Stimulated activated memory B cell treated with anti-CD40 and anti-IgM and Interleukin-4, amounts not matched to agents 10 μg/mL and 1 μg/mL and 100 μg/mL, for 72 hours (primary cell): ENCODE data around the gene CIB4.
"Not testable (repeated sequence)": the region's sequence is repeated elsewhere in the genome, so short reads cannot be mapped to it uniquely, and the experiment has no call there.

Source experiments
- ATAC-seq: fragments of 150-1000 bp; cut with Tn5 transposase; 2 replicates; pipeline ENCODE4 v1.10.0; 2021
- H3K27ac Mint-ChIP-seq: one replicate; pipeline ENCODE4 v1.8.0; 2022; ENCODE audit warnings: mild to moderate bottlenecking, mixed read lengths
- H3K27me3 Mint-ChIP-seq: one replicate; pipeline ENCODE4 v1.8.0; 2022; ENCODE audit warnings: mixed read lengths
- H3K36me3 Mint-ChIP-seq: one replicate; pipeline ENCODE4 v1.8.0; 2022; ENCODE audit warnings: mixed read lengths
- H3K4me1 Mint-ChIP-seq: one replicate; pipeline ENCODE4 v1.8.0; 2022; ENCODE audit warnings: mixed read lengths
- H3K4me3 Mint-ChIP-seq: one replicate; pipeline ENCODE4 v1.8.0; 2022; ENCODE audit warnings: mild to moderate bottlenecking, moderate library complexity, mixed read lengths
- H3K9me3 Mint-ChIP-seq: one replicate; pipeline ENCODE4 v1.8.0; 2022; ENCODE audit warnings: mixed read lengths

CIB4 gene

DNA sequence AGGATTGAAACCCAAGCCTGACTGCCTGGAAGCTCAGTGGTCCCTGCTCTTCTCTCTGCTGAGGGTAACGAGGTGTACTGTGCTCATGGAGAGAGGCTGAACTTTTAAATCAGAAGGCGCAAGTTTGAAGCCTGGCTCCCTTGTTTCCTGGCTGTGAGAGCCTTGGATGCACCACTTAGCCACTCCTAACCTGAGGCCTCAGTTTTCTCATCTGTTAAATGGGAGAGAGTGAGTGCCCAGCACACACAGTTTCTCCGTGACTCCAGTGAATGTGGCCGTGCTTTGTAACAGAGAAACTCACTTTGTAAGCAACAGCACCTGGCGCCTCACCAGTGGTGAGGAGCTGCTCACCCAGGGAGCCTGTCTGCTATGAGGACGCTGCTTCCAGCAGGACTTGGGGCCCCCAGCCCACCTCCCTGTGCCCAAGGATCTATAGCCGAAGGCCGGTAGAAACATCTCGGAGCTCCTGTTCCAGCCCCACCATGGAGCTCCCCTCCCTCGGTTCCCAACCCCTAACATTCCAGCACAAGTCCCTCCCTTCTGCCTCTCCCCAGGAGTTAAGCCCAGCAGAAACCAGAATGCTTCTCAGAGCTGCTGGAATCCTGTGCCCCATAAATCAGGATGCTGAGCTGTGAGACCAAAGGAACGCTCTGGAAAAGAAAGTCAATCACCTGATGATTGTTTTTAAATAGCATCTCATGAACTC is 31.1 kb upstream of the CIB4 start:
- Mint-ChIP-seq H3K4me1 (no peaks in the 10 kb centered on the region), H3K9me3 (no peaks in the 10 kb centered on the region), H3K36me3 (no peaks in the 10 kb centered on the region), H3K27ac (no peak overlapping the region), H3K27me3 (peaks cover 50% of the 10 kb centered on the region), H3K4me3 (no peak overlapping the region)
- ATAC-seq = no peak

DNA sequence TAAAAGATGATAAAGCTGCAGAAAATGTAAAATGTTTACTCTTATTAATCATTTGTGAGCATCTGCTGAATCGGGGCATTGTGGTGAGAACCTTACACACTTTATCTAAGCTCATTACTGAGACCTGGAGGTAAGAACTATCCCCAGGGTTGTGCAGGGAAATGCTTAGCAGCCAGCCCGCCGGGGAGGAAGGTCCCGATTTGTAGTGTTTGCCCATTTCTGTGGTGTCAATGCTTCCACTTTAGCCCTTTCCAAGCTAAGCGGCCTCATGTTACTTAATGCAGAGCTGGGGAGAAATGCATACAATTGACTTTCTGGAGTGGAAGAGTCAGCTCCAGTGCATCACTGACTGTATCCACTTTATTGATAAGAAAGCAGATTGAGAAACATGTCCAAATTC is 30.5 kb upstream of the CIB4 start:
- Mint-ChIP-seq H3K36me3 (no peaks in the 10 kb centered on the region), H3K4me1 (no peaks in the 10 kb centered on the region), H3K27ac (no peak overlapping the region), H3K4me3 (no peak overlapping the region), H3K27me3 (peaks cover 55% of the 10 kb centered on the region), H3K9me3 (peaks cover 3% of the 10 kb centered on the region)
- no peak for ATAC-seq

DNA sequence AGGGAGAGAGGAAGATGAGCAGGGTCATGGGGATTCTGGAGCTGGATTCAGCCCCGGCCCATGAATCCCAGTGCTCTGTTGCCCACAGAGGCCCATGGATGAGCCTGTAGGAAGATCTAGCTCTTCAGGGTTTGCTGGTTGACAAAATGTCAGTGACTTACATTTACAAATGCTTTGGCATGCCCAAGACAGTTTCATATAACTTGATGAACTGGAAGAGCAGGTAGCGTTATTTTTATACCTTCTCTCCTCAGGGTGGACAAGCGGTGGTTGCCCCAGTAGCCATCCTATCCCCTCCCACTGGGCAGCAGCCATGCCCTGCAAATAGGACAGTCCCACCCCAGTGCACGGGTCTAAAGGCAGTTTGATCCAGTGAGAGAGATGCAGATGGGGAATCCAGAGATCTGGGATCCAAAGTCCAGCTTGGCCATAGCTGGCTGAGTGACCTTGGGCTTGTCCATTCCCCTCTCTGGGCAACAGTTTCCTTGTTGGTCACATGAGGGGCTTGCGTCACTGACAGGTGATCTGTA is 29.8 kb upstream of the CIB4 start:
- Mint-ChIP-seq H3K27ac (no peak overlapping the region), H3K27me3 (peaks cover 51% of the 10 kb centered on the region), H3K9me3 (peaks cover 3% of the 10 kb centered on the region), H3K4me1 (no peaks in the 10 kb centered on the region), H3K36me3 (no peaks in the 10 kb centered on the region), H3K4me3 (no peak overlapping the region)
- ATAC-seq = no peak

DNA sequence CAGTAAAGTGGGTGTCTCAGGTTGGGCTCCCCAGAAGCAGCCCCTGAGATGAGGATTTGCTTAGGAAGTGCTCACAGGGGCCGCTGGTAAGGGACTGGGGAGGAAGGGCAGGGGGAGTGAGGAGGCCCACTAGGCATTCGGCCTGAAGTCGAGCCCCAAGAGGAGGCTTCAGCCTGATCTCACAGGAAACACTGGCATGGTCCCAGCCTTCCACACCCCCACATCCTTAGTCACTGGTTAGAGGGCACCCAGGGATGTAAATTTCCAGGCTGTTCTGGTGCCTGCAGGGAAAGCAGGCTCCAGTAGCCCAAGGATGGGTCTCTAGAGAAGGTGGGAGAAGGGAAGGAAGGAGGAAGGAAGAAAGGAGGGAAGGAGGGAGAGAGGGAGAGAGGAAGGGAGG is 29.0 kb upstream of the CIB4 start:
- peaks cover 7% of the 10 kb centered on the region for H3K9me3 Mint-ChIP-seq
- no peak overlapping the region for H3K27ac Mint-ChIP-seq
- H3K4me3 Mint-ChIP-seq = no peak overlapping the region
- peaks cover 59% of the 10 kb centered on the region for H3K27me3 Mint-ChIP-seq
- no peaks in the 10 kb centered on the region for H3K36me3 Mint-ChIP-seq
- no peak for ATAC-seq
- no peaks in the 10 kb centered on the region for H3K4me1 Mint-ChIP-seq

DNA sequence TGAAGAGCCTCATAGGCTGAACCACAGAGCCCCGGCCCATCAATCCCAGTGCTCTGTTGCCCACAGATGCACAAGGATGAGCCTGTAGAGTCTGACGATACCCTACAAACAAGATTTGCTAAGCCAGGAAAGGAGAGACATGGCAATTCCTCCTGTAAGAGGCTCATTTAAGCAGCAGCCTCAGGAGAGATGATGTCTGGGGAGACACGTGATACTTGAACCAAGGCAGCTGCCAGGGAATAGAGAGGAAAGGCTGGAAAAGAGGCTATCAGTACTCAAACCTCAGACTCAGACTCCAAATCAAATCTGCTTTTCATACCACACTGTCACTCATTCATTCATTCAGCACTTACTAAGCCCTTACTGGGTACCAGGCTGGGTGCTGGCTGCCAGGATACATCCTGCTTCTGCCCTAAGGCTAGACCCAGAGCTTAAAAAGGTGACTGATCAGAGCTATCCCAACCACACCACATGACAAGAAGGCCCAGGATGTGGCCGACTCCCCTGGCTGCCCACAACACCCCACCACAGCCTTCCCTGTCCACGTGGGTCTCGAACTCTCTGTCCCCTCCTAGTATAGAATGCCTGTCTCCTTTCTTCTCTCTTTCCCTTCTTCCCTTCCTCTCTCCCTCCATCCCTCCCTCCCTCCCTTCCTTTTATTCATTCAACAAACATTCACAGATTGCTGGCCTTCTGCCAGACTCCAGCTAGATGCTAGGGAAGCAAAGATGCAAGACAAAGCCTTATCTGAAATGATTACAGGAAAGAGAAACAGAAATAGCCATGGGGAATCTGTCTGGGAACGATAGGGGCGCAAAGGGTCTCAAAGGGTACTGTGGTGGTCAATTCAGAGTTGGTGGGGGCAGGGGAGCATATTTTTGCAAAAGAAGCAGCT is 27.9 kb upstream of the CIB4 start:
- peaks cover 59% of the 10 kb centered on the region for H3K27me3 Mint-ChIP-seq
- H3K4me1 Mint-ChIP-seq = no peaks in the 10 kb centered on the region
- H3K9me3 Mint-ChIP-seq = peaks cover 7% of the 10 kb centered on the region
- no peak overlapping the region for H3K4me3 Mint-ChIP-seq
- ATAC-seq = no peak
- H3K27ac Mint-ChIP-seq = no peak overlapping the region
- no peaks in the 10 kb centered on the region for H3K36me3 Mint-ChIP-seq

DNA sequence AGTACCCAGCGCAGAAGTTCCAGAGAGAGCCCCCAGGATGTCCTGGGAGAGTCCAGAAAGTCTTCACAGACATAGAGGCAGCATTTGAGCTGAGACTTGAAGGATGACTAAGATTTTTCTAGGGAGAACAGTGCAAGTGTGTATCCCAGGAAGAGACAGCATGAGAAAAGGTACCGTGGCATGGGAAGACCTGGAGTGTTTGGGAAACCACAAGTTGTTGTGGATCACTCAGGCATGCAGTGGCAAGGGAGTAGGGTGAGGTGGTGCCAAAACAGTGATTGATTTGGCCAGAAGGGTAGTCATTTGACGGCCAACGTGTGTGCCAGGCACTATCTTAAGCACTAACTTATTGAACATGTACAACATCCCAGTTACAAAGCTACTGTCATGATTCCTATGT is 26.9 kb upstream of the CIB4 start:
- no peaks in the 10 kb centered on the region for H3K36me3 Mint-ChIP-seq
- no peak for ATAC-seq
- H3K4me3 Mint-ChIP-seq = no peak overlapping the region
- H3K27me3 Mint-ChIP-seq = peaks cover 53% of the 10 kb centered on the region
- H3K4me1 Mint-ChIP-seq = no peaks in the 10 kb centered on the region
- H3K27ac Mint-ChIP-seq = no peak overlapping the region
- peaks cover 9% of the 10 kb centered on the region for H3K9me3 Mint-ChIP-seq

DNA sequence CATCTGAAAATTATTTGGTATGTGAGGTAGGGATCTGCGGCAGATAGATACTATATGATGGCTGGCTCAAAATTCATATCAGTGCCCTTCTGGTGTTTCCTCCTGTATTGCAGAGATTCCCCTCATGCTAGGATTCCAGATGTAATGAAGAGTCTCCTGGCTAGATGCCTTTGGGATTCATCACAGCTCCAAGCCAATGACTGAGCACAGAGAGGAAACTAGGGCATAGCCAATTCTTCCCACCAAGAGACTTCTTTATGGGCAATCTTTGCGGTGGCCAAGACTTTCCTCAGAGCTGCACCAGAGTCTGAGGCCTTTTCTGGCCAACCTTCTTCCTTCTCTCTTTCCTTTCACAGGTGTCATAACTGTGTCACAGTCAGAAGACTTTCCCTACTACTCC is 25.5 kb upstream of the CIB4 start:
- ATAC-seq = no peak
- Mint-ChIP-seq H3K27ac (no peak overlapping the region), H3K36me3 (no peaks in the 10 kb centered on the region), H3K4me1 (no peaks in the 10 kb centered on the region), H3K9me3 (peaks cover 9% of the 10 kb centered on the region), H3K4me3 (no peak overlapping the region), H3K27me3 (peaks cover 45% of the 10 kb centered on the region)

DNA sequence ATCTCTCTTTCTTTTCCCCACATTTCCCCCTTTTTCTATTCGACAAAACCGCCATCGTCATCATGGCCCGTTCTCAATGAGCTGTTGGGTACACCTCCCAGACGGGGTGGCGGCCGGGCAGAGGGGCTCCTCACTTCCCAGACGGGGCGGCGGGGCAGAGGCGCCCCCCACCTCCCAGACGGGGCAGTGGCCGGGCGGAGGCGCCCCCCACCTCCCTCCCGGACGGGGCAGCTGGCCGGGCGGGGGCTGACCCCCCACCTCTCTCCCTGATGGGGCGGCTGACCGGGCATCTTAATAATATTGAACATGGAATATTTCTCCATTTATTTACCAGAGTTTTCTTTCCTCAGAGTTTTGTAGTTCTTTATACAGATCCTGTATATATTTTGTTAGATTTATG is 24.1 kb upstream of the CIB4 start:
- not testable (repeated sequence) for H3K27ac Mint-ChIP-seq, ATAC-seq, H3K36me3 Mint-ChIP-seq, H3K4me1 Mint-ChIP-seq, H3K4me3 Mint-ChIP-seq
- peaks cover 17% of the 10 kb centered on the region for H3K9me3 Mint-ChIP-seq
- peaks cover 38% of the 10 kb centered on the region for H3K27me3 Mint-ChIP-seq

DNA sequence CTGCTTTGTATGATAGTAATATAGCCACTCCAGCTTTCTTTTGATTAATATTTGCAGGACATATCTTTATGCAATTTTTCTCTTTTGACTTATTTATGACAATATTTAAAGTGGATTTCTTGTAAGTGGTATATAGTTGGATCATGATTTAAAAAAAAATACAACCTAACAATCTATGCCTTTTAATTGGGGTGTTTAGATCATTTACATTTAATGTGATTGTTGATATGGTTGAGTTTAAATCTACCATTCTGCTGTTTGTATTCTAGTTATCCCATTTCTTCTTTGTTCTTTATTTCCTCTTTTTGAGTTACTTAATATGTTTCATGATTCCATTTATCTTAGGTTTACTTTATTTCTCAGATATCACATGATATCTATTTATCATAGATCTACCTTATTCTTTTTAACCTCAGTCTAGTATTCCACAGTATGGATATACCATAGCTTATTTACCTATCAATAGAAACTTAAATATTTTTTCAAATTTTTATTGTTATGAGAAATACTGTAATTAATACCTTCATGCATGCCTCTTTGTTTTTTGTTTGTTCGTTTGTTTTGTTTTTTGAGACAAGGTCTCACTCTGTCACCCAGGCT is 19.3 kb upstream of the CIB4 start:
- no peak for ATAC-seq
- H3K27me3 Mint-ChIP-seq = peaks cover 3% of the 10 kb centered on the region
- no peak overlapping the region for H3K27ac Mint-ChIP-seq

DNA sequence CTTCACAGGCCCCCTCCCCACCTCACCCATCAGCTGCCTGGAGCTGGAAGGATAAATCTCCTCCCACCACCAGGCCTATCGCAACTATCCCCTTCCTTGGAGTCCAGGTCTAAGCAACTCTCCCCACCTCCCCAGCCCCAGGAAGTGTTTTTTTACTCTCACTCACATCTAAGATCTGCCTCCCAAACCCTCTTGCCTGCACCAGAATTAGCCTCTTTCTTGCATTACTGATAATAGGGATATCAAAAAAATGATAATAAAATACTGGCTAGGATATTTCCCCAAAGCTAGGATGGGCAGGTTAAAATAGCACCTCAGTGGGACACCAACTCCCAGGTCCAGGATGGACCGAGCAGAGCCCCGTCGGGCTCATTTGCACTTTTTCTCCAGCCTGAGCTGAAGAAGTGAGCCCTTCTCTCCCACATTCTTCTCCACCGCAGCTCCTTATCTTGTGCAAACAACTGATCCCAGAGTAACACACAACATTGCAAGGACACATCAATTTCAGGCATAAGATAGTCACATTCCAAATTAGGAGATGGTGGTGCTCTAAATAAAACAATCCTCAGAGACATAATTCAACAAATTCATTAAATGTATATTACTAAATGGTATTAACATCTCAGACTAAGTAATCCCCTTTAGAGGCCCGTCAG is 17.7 kb upstream of the CIB4 start:
- Mint-ChIP-seq H3K27me3 (peaks cover 8% of the 10 kb centered on the region), H3K4me1 (no peaks in the 10 kb centered on the region), H3K36me3 (no peaks in the 10 kb centered on the region), H3K4me3 (no peak overlapping the region), H3K27ac (no peak overlapping the region), H3K9me3 (peaks cover 21% of the 10 kb centered on the region)
- ATAC-seq = no peak

More for the DNA sequence above, 19.3 kb upstream of the CIB4 start:
- Mint-ChIP-seq H3K36me3 (no peaks in the 10 kb centered on the region), H3K9me3 (peaks cover 22% of the 10 kb centered on the region), H3K4me3 (no peak overlapping the region), H3K4me1 (no peaks in the 10 kb centered on the region)

DNA sequence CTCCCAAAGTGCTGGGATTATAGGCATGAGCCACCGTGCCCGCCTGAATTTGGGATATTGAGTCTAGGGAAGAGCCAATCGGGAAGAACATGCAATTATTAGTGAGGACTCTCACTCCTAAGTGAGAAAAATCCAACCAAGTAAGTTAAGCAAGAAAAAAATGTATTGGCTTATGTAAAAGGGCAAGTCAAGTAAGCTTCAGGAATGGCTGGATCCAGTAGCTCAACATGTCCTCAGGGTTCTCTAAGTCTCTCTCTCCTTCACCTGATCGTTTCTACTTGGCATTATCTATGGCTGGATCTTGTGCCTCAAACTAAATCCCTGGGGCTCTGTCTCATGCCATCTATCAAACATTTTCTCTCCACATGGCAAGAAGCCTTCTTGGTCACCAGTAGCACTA is 16.1 kb upstream of the CIB4 start:
- Mint-ChIP-seq H3K27me3 (peaks cover 23% of the 10 kb centered on the region), H3K36me3 (no peaks in the 10 kb centered on the region), H3K4me3 (no peak overlapping the region), H3K4me1 (no peaks in the 10 kb centered on the region), H3K27ac (no peak overlapping the region), H3K9me3 (peaks cover 19% of the 10 kb centered on the region)
- ATAC-seq = no peak

DNA sequence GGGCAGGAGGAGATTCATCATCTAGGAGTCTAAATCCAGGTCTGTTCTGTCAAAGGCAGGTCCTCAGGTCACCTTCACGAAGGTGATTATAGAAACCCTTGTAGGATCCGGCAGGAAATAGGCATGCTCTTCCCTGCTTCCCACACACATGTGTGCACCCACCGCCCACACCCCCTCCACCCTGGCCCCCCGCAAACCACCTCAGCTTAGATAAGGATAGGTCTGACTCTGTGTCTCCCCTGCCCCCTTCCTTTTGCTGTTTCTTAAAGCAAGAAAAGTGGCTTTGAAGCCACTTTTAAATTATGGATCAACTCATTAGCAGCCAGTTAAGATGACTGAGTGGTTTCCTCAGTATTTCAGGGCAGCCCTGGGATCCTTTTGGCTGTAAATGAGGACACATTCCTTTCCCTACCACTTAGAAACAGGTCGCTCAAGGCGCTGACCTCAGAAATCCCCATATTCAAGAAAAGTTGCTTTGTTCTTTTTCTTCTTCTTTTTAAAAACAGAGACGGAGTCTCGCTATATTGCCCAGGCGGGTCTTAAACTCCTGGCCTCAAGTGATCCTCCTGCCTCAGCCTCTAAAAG is 14.5 kb upstream of the CIB4 start:
- no peaks in the 10 kb centered on the region for H3K36me3 Mint-ChIP-seq
- no peak overlapping the region for H3K4me3 Mint-ChIP-seq
- no peaks in the 10 kb centered on the region for H3K4me1 Mint-ChIP-seq
- H3K9me3 Mint-ChIP-seq = peaks cover 14% of the 10 kb centered on the region
- H3K27ac Mint-ChIP-seq = no peak overlapping the region
- peaks cover 38% of the 10 kb centered on the region for H3K27me3 Mint-ChIP-seq
- ATAC-seq = no peak

DNA sequence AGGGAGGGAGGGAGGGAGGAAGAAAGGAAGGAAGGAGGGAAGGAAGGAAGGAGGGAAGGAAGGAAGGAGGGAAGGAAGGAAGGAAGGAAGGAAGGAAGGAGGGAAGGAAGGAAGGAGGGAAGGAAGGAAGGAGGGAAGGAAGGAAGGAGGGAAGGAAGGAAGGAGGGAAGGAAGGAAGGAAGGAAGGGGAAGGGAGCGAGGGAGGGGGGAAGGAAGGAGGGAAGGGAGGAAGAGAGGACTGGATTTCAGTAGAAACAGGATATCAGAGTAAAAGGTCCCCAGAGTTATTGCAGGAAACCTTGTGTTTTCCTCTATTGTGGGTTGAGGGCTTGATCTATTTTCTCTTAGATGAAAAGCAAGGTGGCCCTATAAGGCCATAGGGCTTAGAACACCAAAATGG is 14.0 kb upstream of the CIB4 start:
- not testable (repeated sequence) for ATAC-seq, H3K4me1 Mint-ChIP-seq, H3K36me3 Mint-ChIP-seq, H3K27ac Mint-ChIP-seq, H3K4me3 Mint-ChIP-seq
- H3K27me3 Mint-ChIP-seq = peaks cover 44% of the 10 kb centered on the region
- peaks cover 10% of the 10 kb centered on the region for H3K9me3 Mint-ChIP-seq

DNA sequence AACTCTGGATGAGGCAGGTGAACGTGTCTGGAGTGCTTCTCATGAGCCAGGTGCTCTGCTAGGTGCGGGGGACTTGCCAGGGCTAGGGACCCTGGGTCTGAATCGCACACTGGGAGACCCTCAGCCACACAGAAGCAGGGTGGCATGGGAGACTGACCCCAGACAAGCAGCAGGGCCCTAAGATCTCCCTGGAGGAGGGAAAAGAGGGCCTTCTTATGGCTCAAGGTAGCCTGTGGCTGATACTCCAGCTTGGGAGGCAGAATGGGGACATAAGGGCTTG is 12.8 kb upstream of the CIB4 start:
- Mint-ChIP-seq H3K4me1 (no peaks in the 10 kb centered on the region), H3K9me3 (peaks cover 5% of the 10 kb centered on the region), H3K4me3 (no peak overlapping the region), H3K36me3 (no peaks in the 10 kb centered on the region), H3K27me3 (peaks cover 50% of the 10 kb centered on the region), H3K27ac (no peak overlapping the region)
- ATAC-seq = no peak
